DMS53 (cell line): Measurements from ENCODE around the gene RGS14.
"Not testable (repeated sequence)": the region's sequence is repeated elsewhere in the genome, so short reads cannot be mapped to it uniquely, and the experiment has no call there.

ENCODE experiments used
- DNase-seq: peaks from one replicate; lab custom pipeline; 2025; lab: John Stamatoyannopoulos, UW

The RGS14 gene

GRCh38 chr5:177366528-177367322 is 9.0 kb downstream of the RGS14 start:
- peak; percentile 78 for DNase-seq

- DNase-seq = no peak
These were observed 9.7 kb downstream of the RGS14 start for GRCh38 chr5:177367323-177367848.

- no peak for DNase-seq
These were observed 10.5 kb downstream of the RGS14 start for GRCh38 chr5:177367981-177368868.

- peak; percentile 61 for DNase-seq
These were observed 11.3 kb downstream of the RGS14 start for GRCh38 chr5:177368869-177369644.

- no peak for DNase-seq
These were observed 12.1 kb downstream of the RGS14 start for GRCh38 chr5:177369645-177370440.

GRCh38 chr5:177370488-177371119 is 12.9 kb downstream of the RGS14 start:
- peak; percentile 96 for DNase-seq

- peak; percentile 56 for DNase-seq
These were observed 13.7 kb downstream of the RGS14 start for GRCh38 chr5:177371120-177372033.

- no peak for DNase-seq
These were observed 14.5 kb downstream of the RGS14 start for GRCh38 chr5:177372034-177372896.

GRCh38 chr5:177372910-177373309 is 15.2 kb downstream of the RGS14 start:
- DNase-seq = no peak

- DNase-seq = no peak
These were observed 16.1 kb downstream of the RGS14 start for GRCh38 chr5:177373806-177374205.

- no peak for DNase-seq
These were observed 16.5 kb downstream of the RGS14 start for GRCh38 chr5:177374211-177374610.

GRCh38 chr5:177375516-177375915 is 17.8 kb downstream of the RGS14 start:
- not testable (repeated sequence) for DNase-seq

GRCh38 chr5:177376107-177376506 is 18.4 kb downstream of the RGS14 start:
- no peak for DNase-seq

- DNase-seq = no peak
These were observed 20.4 kb downstream of the RGS14 start for GRCh38 chr5:177377851-177378776.

- peak; percentile 97 for DNase-seq
These were observed 21.5 kb downstream of the RGS14 start for GRCh38 chr5:177378884-177379883.

GRCh38 chr5:177380805-177381126 is 23.0 kb downstream of the RGS14 start:
- no peak for DNase-seq
